ENCODE data around the gene VEGFC.

Gene VEGFC

GRCh38 chr4:176690716-176691115, 102.0 kb downstream of the VEGFC start:
- no peak for FAIRE-seq
- TF ChIP-seq TAF1 (IDR thresholded peaks at IDR 0.05; ENCODE audit: low read depth, low read length) (no peak), PAX5 (IDR thresholded peaks at IDR 0.05; ENCODE audit: insufficient read depth, low read length, severe bottlenecking) (no peak), POU2F2 (IDR thresholded peaks at IDR 0.05; ENCODE audit: low read depth, low read length) (no peak), POLR2AphosphoS5 (IDR thresholded peaks at IDR 0.05; ENCODE audit: low read depth, low read length) (no peak), POLR2A (IDR thresholded peaks at IDR 0.05; ENCODE audit: low read depth, low read length) (no peak), SPI1 (IDR thresholded peaks at IDR 0.05; ENCODE audit: low read depth, low read length) (no peak)
- DNase-seq (ENCODE audit: insufficient read length, low spot score), result no peak

- FAIRE-seq, result no peak
- DNase-seq (ENCODE audit: insufficient read length, low spot score), result no peak
- TF ChIP-seq POLR2AphosphoS5 (IDR thresholded peaks at IDR 0.05; ENCODE audit: low read depth, low read length) (no peak), PAX5 (IDR thresholded peaks at IDR 0.05; ENCODE audit: insufficient read depth, low read length, severe bottlenecking) (no peak), TAF1 (IDR thresholded peaks at IDR 0.05; ENCODE audit: low read depth, low read length) (no peak), SPI1 (IDR thresholded peaks at IDR 0.05; ENCODE audit: low read depth, low read length) (no peak), POU2F2 (IDR thresholded peaks at IDR 0.05; ENCODE audit: low read depth, low read length) (no peak), POLR2A (IDR thresholded peaks at IDR 0.05; ENCODE audit: low read depth, low read length) (no peak)
These were observed 112.0 kb downstream of the VEGFC start for GRCh38 chr4:176680668-176681180.

- TF ChIP-seq PAX5 (IDR thresholded peaks at IDR 0.05; ENCODE audit: insufficient read depth, low read length, severe bottlenecking) (no peak), SPI1 (IDR thresholded peaks at IDR 0.05; ENCODE audit: low read depth, low read length) (no peak), POU2F2 (IDR thresholded peaks at IDR 0.05; ENCODE audit: low read depth, low read length) (no peak), POLR2AphosphoS5 (IDR thresholded peaks at IDR 0.05; ENCODE audit: low read depth, low read length) (no peak), TAF1 (IDR thresholded peaks at IDR 0.05; ENCODE audit: low read depth, low read length) (no peak), POLR2A (IDR thresholded peaks at IDR 0.05; ENCODE audit: low read depth, low read length) (no peak)
- DNase-seq (ENCODE audit: insufficient read length, low spot score) (no peak), FAIRE-seq (no peak)
These were observed 115.8 kb downstream of the VEGFC start for GRCh38 chr4:176676901-176677300.

- no peak for FAIRE-seq
- DNase-seq (ENCODE audit: insufficient read length, low spot score), result no peak
- TF ChIP-seq PAX5 (IDR thresholded peaks at IDR 0.05; ENCODE audit: insufficient read depth, low read length, severe bottlenecking) (no peak), TAF1 (IDR thresholded peaks at IDR 0.05; ENCODE audit: low read depth, low read length) (no peak), SPI1 (IDR thresholded peaks at IDR 0.05; ENCODE audit: low read depth, low read length) (no peak), POLR2A (IDR thresholded peaks at IDR 0.05; ENCODE audit: low read depth, low read length) (no peak), POU2F2 (IDR thresholded peaks at IDR 0.05; ENCODE audit: low read depth, low read length) (no peak), POLR2AphosphoS5 (IDR thresholded peaks at IDR 0.05; ENCODE audit: low read depth, low read length) (no peak)
These were observed 116.9 kb downstream of the VEGFC start for GRCh38 chr4:176675810-176676209.

- DNase-seq (ENCODE audit: insufficient read length, low spot score) (no peak), FAIRE-seq (no peak)
- TF ChIP-seq POLR2AphosphoS5 (IDR thresholded peaks at IDR 0.05; ENCODE audit: low read depth, low read length) (no peak), SPI1 (IDR thresholded peaks at IDR 0.05; ENCODE audit: low read depth, low read length) (no peak), TAF1 (IDR thresholded peaks at IDR 0.05; ENCODE audit: low read depth, low read length) (no peak), POLR2A (IDR thresholded peaks at IDR 0.05; ENCODE audit: low read depth, low read length) (no peak), PAX5 (IDR thresholded peaks at IDR 0.05; ENCODE audit: insufficient read depth, low read length, severe bottlenecking) (no peak), POU2F2 (IDR thresholded peaks at IDR 0.05; ENCODE audit: low read depth, low read length) (no peak)
These were observed 121.2 kb downstream of the VEGFC start for GRCh38 chr4:176671532-176671931.

- FAIRE-seq, result no peak
- DNase-seq (ENCODE audit: insufficient read length, low spot score), result no peak
- no peak for TF ChIP-seq POLR2AphosphoS5 (IDR thresholded peaks at IDR 0.05; ENCODE audit: low read depth, low read length)
- no peak for TF ChIP-seq PAX5 (IDR thresholded peaks at IDR 0.05; ENCODE audit: insufficient read depth, low read length, severe bottlenecking)
- no peak for TF ChIP-seq POU2F2 (IDR thresholded peaks at IDR 0.05; ENCODE audit: low read depth, low read length)
- no peak for TF ChIP-seq SPI1 (IDR thresholded peaks at IDR 0.05; ENCODE audit: low read depth, low read length)
- no peak for TF ChIP-seq POLR2A (IDR thresholded peaks at IDR 0.05; ENCODE audit: low read depth, low read length)
- TF ChIP-seq TAF1 (IDR thresholded peaks at IDR 0.05; ENCODE audit: low read depth, low read length), result no peak
These were observed 124.4 kb downstream of the VEGFC start for GRCh38 chr4:176668324-176668723.

GRCh38 chr4:176664964-176665363, 127.8 kb downstream of the VEGFC start:
- no peak for DNase-seq (ENCODE audit: insufficient read length, low spot score)
- FAIRE-seq, result no peak
- TF ChIP-seq SPI1 (IDR thresholded peaks at IDR 0.05; ENCODE audit: low read depth, low read length), result no peak
- no peak for TF ChIP-seq POU2F2 (IDR thresholded peaks at IDR 0.05; ENCODE audit: low read depth, low read length)
- TF ChIP-seq POLR2A (IDR thresholded peaks at IDR 0.05; ENCODE audit: low read depth, low read length), result no peak
- no peak for TF ChIP-seq POLR2AphosphoS5 (IDR thresholded peaks at IDR 0.05; ENCODE audit: low read depth, low read length)
- TF ChIP-seq TAF1 (IDR thresholded peaks at IDR 0.05; ENCODE audit: low read depth, low read length), result no peak
- no peak for TF ChIP-seq PAX5 (IDR thresholded peaks at IDR 0.05; ENCODE audit: insufficient read depth, low read length, severe bottlenecking)

- DNase-seq (ENCODE audit: insufficient read length, low spot score) (no peak), FAIRE-seq (no peak)
- TF ChIP-seq POU2F2 (IDR thresholded peaks at IDR 0.05; ENCODE audit: low read depth, low read length) (no peak), TAF1 (IDR thresholded peaks at IDR 0.05; ENCODE audit: low read depth, low read length) (no peak), POLR2AphosphoS5 (IDR thresholded peaks at IDR 0.05; ENCODE audit: low read depth, low read length) (no peak), POLR2A (IDR thresholded peaks at IDR 0.05; ENCODE audit: low read depth, low read length) (no peak), PAX5 (IDR thresholded peaks at IDR 0.05; ENCODE audit: insufficient read depth, low read length, severe bottlenecking) (no peak), SPI1 (IDR thresholded peaks at IDR 0.05; ENCODE audit: low read depth, low read length) (no peak)
These were observed 132.2 kb downstream of the VEGFC start for GRCh38 chr4:176660561-176660960.

- no peak for DNase-seq (ENCODE audit: insufficient read length, low spot score)
- FAIRE-seq, result no peak
- TF ChIP-seq TAF1 (IDR thresholded peaks at IDR 0.05; ENCODE audit: low read depth, low read length), result no peak
- no peak for TF ChIP-seq POLR2AphosphoS5 (IDR thresholded peaks at IDR 0.05; ENCODE audit: low read depth, low read length)
- TF ChIP-seq POLR2A (IDR thresholded peaks at IDR 0.05; ENCODE audit: low read depth, low read length), result no peak
These were observed 136.6 kb downstream of the VEGFC start for GRCh38 chr4:176656108-176656507.

All from GM12891 (cell line).